ENCODE data around the gene ZNF215. TPM values are rescaled to one million over a fixed set of nuclear protein-coding genes. Genes with fewer than 3 reads are reported as not detected.
"Not testable (repeated sequence)": the region's sequence is repeated elsewhere in the genome, so short reads cannot be mapped to it uniquely, and the experiment has no call there.

The ZNF215 gene
- total RNA-seq, 6 experiments from 2014 or later: 4.7 to 6.5 (median 5.6) TPM

DNA sequence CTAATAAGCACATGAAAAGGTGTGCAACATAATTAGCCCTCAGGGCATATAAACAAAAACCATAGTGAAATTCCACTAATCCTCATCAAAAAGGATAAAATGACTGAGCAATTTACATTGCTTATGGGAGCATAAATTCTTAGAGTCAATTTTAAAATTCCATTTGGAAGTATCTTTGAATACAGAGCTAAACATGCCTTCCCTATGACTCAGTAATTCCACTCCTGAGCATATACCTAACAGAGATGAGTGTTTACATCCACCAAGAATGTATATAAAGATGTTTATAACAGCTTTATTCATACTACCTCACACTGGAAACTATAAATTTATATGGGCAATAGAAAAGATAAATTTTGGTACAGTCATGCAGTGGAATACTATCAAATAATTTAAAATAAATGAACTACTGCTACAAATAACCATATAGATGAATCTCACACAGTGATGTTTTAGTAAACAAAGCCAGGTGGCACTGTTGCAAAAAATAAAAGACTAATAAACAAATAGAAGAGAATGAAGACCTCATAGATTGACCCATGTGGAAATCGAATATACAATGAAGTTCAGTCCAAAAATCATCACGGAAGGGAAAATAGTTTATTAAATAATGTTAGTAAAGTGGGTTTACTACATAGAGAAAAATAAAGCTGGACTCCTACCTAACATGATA, 25.8 kb upstream of the ZNF215 start:
- TF ChIP-seq, protein P1, sequence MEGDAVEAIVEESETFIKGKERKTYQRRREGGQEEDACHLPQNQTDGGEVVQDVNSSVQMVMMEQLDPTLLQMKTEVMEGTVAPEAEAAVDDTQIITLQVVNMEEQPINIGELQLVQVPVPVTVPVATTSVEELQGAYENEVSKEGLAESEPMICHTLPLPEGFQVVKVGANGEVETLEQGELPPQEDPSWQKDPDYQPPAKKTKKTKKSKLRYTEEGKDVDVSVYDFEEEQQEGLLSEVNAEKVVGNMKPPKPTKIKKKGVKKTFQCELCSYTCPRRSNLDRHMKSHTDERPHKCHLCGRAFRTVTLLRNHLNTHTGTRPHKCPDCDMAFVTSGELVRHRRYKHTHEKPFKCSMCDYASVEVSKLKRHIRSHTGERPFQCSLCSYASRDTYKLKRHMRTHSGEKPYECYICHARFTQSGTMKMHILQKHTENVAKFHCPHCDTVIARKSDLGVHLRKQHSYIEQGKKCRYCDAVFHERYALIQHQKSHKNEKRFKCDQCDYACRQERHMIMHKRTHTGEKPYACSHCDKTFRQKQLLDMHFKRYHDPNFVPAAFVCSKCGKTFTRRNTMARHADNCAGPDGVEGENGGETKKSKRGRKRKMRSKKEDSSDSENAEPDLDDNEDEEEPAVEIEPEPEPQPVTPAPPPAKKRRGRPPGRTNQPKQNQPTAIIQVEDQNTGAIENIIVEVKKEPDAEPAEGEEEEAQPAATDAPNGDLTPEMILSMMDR (IDR thresholded peaks at IDR 0.05): peak; percentile 50; the same call in 1 of the 2 replicates
- no peak overlapping the region for H3K4me3 Mint-ChIP-seq
- H3K27ac Mint-ChIP-seq: no peak overlapping the region
- no peaks in the 10 kb centered on the region for H3K4me1 Mint-ChIP-seq (ENCODE audit: low read depth)
- no peaks in the 10 kb centered on the region for H3K9me3 Mint-ChIP-seq
- H3K36me3 Mint-ChIP-seq (ENCODE audit: low read depth): no peaks in the 10 kb centered on the region
- peaks cover 6% of the 10 kb centered on the region; the same call in 1 of the 2 replicates for H3K27me3 Mint-ChIP-seq (ENCODE audit: insufficient read depth)
- no peak for DNase-seq

GRCh38 chr11:6904804-6905203, 21.4 kb upstream of the ZNF215 start:
- not testable (repeated sequence) for H3K27me3 Mint-ChIP-seq (ENCODE audit: insufficient read depth); DNase-seq; H3K4me3 Mint-ChIP-seq; H3K9me3 Mint-ChIP-seq; H3K4me1 Mint-ChIP-seq (ENCODE audit: low read depth); H3K27ac Mint-ChIP-seq; H3K36me3 Mint-ChIP-seq (ENCODE audit: low read depth)

DNA sequence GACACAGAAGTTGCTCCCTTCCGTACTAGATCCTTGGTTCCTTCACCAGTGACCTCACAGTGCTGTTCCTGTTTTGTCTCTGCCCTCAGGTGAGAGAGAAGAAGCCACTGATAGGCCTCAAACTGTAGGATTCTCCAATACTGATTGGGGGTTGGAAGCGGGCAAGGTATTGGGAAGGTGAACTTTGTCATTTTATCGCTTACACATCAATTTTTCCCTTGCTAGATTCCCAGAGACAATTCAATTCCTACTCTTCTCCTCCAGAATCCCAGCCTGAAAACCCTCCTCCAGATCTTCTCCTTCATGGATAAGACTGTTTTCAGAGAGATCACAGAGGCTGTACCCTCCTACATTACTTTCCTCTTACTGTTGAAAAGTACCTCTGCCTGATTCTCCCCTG, 14.8 kb upstream of the ZNF215 start:
- no peak overlapping the region for H3K27ac Mint-ChIP-seq
- H3K4me3 Mint-ChIP-seq: no peak overlapping the region
- TF ChIP-seq, protein P1 (IDR thresholded peaks at IDR 0.05): no peak
- no peaks in the 10 kb centered on the region for H3K4me1 Mint-ChIP-seq (ENCODE audit: low read depth)
- H3K9me3 Mint-ChIP-seq: no peaks in the 10 kb centered on the region
- peaks cover 2% of the 10 kb centered on the region for H3K27me3 Mint-ChIP-seq (ENCODE audit: insufficient read depth)
- DNase-seq: no peak
- no peaks in the 10 kb centered on the region for H3K36me3 Mint-ChIP-seq (ENCODE audit: low read depth)

- Mint-ChIP-seq H3K27me3 (ENCODE audit: insufficient read depth) (peaks cover 2% of the 10 kb centered on the region), H3K9me3 (no peaks in the 10 kb centered on the region), H3K36me3 (ENCODE audit: low read depth) (no peaks in the 10 kb centered on the region), H3K4me3 (no peak overlapping the region), H3K4me1 (ENCODE audit: low read depth) (no peaks in the 10 kb centered on the region), H3K27ac (no peak overlapping the region)
- DNase-seq: peak; percentile 1
- TF ChIP-seq, protein P1 (IDR thresholded peaks at IDR 0.05): no peak
These were observed 14.3 kb upstream of the ZNF215 start for GRCh38 chr11:6911948-6912347.

DNA sequence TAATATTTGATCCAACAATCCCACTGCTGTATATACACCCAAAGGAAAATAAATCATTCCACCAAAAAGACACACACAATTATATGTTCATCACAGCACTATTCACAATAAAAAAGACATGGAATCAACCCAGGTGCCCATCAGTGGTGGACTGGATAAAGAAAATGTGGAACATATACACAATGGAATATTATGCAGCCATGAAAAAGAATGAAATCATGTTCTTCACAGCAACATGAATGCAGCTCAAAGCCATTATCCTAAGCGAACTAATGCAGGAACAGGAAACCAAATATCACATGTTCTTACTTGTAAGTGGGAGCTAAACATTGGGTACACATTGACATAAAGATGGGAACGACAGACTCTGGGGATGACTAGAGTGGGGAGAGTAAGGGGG, 6.5 kb upstream of the ZNF215 start:
- no peak for DNase-seq
- no peak overlapping the region for H3K27ac Mint-ChIP-seq
- H3K4me1 Mint-ChIP-seq (ENCODE audit: low read depth): no peaks in the 10 kb centered on the region
- TF ChIP-seq, protein P1 (IDR thresholded peaks at IDR 0.05): no peak
- no peaks in the 10 kb centered on the region for H3K27me3 Mint-ChIP-seq (ENCODE audit: insufficient read depth)
- H3K9me3 Mint-ChIP-seq: no peaks in the 10 kb centered on the region
- no peaks in the 10 kb centered on the region for H3K36me3 Mint-ChIP-seq (ENCODE audit: low read depth)
- no peak overlapping the region for H3K4me3 Mint-ChIP-seq

DNA sequence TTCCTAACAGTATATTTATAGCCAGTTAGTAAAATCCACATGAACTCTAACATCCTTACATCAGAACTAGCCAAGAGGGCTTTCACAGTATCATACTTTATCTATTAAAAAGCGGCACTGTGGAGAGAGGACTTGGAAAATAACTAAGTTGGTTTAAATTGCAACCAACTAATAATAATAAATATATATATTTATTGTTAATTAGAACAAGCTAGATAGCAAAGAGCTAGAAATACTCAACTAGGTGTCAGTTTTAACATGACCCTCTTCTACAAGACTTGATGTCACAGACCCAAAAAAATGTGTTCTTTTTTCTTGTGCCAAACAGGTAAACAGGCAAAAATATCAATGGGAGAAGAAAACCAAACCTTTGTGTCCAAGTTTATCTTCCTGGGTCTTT, 5.5 kb upstream of the ZNF215 start, which contains the start of gene OR2D3:
Gene OR2D3, plus strand, starts transcription at position 301 of the 400 bp plus-strand sequence. Its CDS starts 0 bp downstream, at position 301.
- H3K27me3 Mint-ChIP-seq (ENCODE audit: insufficient read depth): no peaks in the 10 kb centered on the region

More for the DNA sequence above, 5.5 kb upstream of the ZNF215 start, which contains the start of gene OR2D3:
- no peak within 1 kb of the TSS for H3K27ac Mint-ChIP-seq
- no peaks in the 10 kb centered on the region for H3K36me3 Mint-ChIP-seq (ENCODE audit: low read depth)
- H3K4me3 Mint-ChIP-seq: no peak within 1 kb of the TSS
- H3K4me1 Mint-ChIP-seq (ENCODE audit: low read depth): peaks cover 4% of the 10 kb centered on the region
- TF ChIP-seq, protein P1 (IDR thresholded peaks at IDR 0.05): no peak
- H3K9me3 Mint-ChIP-seq: no peaks in the 10 kb centered on the region
- no peak for DNase-seq
